ENCODE data around the gene ARHGAP23. TPM values are rescaled to one million over a fixed set of nuclear protein-coding genes. Genes with fewer than 3 reads are reported as not detected.

Gene ARHGAP23
- total RNA-seq, 5 donors from 2014 or later (not counting 1 experiment from before 2014, with no cell fraction given) = 0.40 to 1.2 (median 0.61) TPM

DNA sequence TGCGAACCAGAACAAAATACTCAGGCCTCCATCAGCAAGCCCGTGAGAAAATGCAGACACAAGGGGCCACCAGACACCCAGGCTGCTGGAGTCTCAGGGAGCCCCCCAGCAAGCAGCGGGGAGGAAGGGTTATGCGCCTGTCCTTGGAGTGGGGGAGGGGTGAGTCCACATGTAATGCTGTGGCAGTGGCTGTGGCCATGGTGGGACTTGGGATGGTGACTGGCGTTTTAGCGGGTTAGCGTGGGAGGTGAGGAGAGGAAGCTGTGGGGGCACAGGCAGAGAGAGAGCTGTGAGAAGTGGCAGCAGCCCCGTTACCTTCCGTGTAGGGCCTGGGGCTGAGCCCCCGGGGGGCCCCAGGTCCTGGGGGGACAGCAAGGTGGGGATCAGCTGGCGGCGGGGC lies 119.2 kb downstream of the ARHGAP23 start:
- no peak overlapping the region for H3K27ac ChIP-seq (ENCODE audit: low read length)
- CTCF ChIA-PET = interaction anchor here in 1 of 2 donors (0.6 to 1.6 kb wide), 2 partner anchors 11 to 65 kb away, joined by 4 read pairs; no protein-coding TSS in a partner anchor
- Mint-ChIP-seq H3K4me1 (no peaks in the 10 kb centered on the region), H3K27me3 (peaks cover 3 to 32% of the 10 kb centered on the region in 2 donors), H3K9me3 (no peaks in the 10 kb centered on the region), H3K27ac (no peak overlapping the region), H3K36me3 (no peaks in the 10 kb centered on the region), H3K4me3 (no peak overlapping the region)
- ATAC-seq (replicated peaks in 1 of 4) (no peak), DNase-seq (no peak)
- no peak overlapping the region for H3K4me3 ChIP-seq (ENCODE audit: control insufficient read depth in 1 of 2, extremely low read depth in 1 of 2, low read length in 1 of 2)
- POLR2A ChIA-PET = no interaction called here
- 39% methylated on average over 11 of the region's 12 CpGs for WGBS (ENCODE audit: insufficient coverage)
- no peaks in the 10 kb centered on the region for H3K9me3 ChIP-seq
- no peaks in the 10 kb centered on the region for H3K4me1 ChIP-seq (ENCODE audit: control insufficient read depth in 1 of 2, extremely low read depth in 1 of 2, insufficient read depth in 2 of 2, low read length in 2 of 2)
- peaks cover 0 to 75% of the 10 kb centered on the region in 2 experiments for H3K27me3 ChIP-seq (replicated peaks in 1 of 2; ENCODE audit: control insufficient read depth in 2 of 2, extremely low read depth in 1 of 2, insufficient read depth in 2 of 2, low read length in 1 of 2)
- H3K36me3 ChIP-seq (ENCODE audit: control insufficient read depth in 2 of 2, extremely low read depth in 1 of 2, insufficient read depth in 1 of 2, low read length in 1 of 2) = no peaks in the 10 kb centered on the region

DNA sequence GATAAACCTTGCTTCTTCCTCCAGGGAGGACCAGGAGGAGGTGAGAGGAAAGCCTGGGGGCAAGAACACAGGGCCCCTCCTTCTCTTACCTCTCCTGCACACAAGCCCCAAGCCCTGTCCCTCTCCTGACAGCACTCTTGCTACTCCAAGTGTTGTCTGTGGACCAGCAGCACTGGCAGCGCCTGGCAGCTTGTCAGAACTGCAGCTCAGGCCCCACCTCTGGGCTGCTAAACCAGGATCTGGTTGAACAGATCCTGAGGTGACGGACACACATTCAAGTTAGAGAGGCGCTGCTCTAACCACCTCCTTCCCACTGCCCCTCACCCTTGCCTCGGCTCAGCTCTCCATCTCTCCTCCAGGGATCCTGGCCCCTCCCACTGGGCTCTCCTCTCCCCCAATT lies 121.0 kb downstream of the ARHGAP23 start:
- Mint-ChIP-seq H3K36me3 (no peaks in the 10 kb centered on the region), H3K9me3 (no peaks in the 10 kb centered on the region), H3K4me3 (no peak overlapping the region), H3K27me3 (peaks cover 3 to 25% of the 10 kb centered on the region in 2 donors), H3K27ac (no peak overlapping the region), H3K4me1 (no peaks in the 10 kb centered on the region)
- DNase-seq (no peak), ATAC-seq (replicated peaks in 1 of 4) (no peak)
- POLR2A ChIA-PET = no interaction called here
- H3K36me3 ChIP-seq (ENCODE audit: control insufficient read depth in 2 of 2, extremely low read depth in 1 of 2, insufficient read depth in 1 of 2, low read length in 1 of 2) = no peaks in the 10 kb centered on the region
- no peak overlapping the region for H3K27ac ChIP-seq (ENCODE audit: low read length)
- CTCF ChIA-PET = no interaction called here
- no peaks in the 10 kb centered on the region for H3K9me3 ChIP-seq
- H3K27me3 ChIP-seq (replicated peaks in 1 of 2; ENCODE audit: control insufficient read depth in 2 of 2, extremely low read depth in 1 of 2, insufficient read depth in 2 of 2, low read length in 1 of 2) = peaks cover 0 to 72% of the 10 kb centered on the region in 2 experiments
- 55% methylated on average over 4 of the region's 4 CpGs for WGBS (ENCODE audit: insufficient coverage)
- H3K4me3 ChIP-seq (ENCODE audit: control insufficient read depth in 1 of 2, extremely low read depth in 1 of 2, low read length in 1 of 2) = no peak overlapping the region
- no peaks in the 10 kb centered on the region for H3K4me1 ChIP-seq (ENCODE audit: control insufficient read depth in 1 of 2, extremely low read depth in 1 of 2, insufficient read depth in 2 of 2, low read length in 2 of 2)

DNA sequence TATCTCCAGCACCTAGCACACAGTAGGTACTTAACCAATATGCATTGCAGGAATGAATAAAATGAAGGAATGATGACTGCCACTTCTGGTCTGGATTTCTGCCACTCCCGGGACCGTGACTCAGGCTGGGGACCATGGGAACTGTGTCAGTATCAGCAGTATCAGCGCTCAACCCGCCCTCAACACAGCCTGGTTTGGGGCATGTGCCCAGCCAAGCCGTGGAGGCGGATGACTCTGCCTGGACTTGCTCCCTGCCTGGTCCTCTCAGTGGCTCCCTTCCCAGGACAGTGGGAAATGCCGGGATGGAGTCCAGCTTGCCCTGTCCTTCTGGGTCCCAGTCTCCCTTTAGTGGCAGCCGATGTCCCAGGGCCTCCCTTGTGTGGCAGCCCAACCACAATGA lies 122.4 kb downstream of the ARHGAP23 start:
- whole genome bisulfite sequencing (ENCODE audit: insufficient coverage) = 86% methylated on average over 8 of the region's 8 CpGs
- H3K36me3 Mint-ChIP-seq = no peaks in the 10 kb centered on the region
- CTCF ChIA-PET = no interaction called here
- H3K27me3 Mint-ChIP-seq = peaks cover 3 to 28% of the 10 kb centered on the region in 2 donors
- no peak overlapping the region for H3K4me3 Mint-ChIP-seq
- H3K4me3 ChIP-seq (ENCODE audit: control insufficient read depth in 1 of 2, extremely low read depth in 1 of 2, low read length in 1 of 2) = no peak overlapping the region
- H3K9me3 ChIP-seq = no peaks in the 10 kb centered on the region
- no peaks in the 10 kb centered on the region for H3K4me1 Mint-ChIP-seq
- H3K36me3 ChIP-seq (ENCODE audit: control insufficient read depth in 2 of 2, extremely low read depth in 1 of 2, insufficient read depth in 1 of 2, low read length in 1 of 2) = no peaks in the 10 kb centered on the region
- no peak overlapping the region for H3K27ac Mint-ChIP-seq
- POLR2A ChIA-PET = no interaction called here
- no peak overlapping the region for H3K27ac ChIP-seq (ENCODE audit: low read length)
- H3K27me3 ChIP-seq (replicated peaks in 1 of 2; ENCODE audit: control insufficient read depth in 2 of 2, extremely low read depth in 1 of 2, insufficient read depth in 2 of 2, low read length in 1 of 2) = peaks cover 0 to 63% of the 10 kb centered on the region in 2 experiments
- H3K4me1 ChIP-seq (ENCODE audit: control insufficient read depth in 1 of 2, extremely low read depth in 1 of 2, insufficient read depth in 2 of 2, low read length in 2 of 2) = no peaks in the 10 kb centered on the region
- H3K9me3 Mint-ChIP-seq = no peaks in the 10 kb centered on the region
- no peak for ATAC-seq (replicated peaks in 1 of 4)
- DNase-seq = no peak

DNA sequence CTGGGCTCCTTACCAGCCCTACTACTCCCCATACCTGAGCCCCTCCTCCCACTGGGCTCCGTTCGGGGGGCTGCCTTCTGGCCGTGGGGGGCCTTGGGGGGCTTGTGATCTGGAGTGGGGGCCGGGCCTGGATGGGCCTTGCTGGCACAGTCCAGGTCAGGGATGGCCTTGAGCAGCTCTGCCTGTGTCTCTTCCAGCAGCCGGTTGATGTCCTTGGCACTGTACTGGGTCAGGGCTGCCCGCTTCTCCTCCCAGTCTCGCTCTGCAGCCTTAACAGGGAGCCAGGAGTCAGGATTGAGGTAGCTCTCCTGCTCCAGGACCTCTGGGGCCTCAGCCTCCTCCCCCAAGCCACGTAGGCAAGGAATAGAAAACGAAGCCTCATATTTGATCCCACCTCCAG lies 122.9 kb downstream of the ARHGAP23 start:
- Histone ChIP-seq H3K4me1 (ENCODE audit: control insufficient read depth in 1 of 2, extremely low read depth in 1 of 2, insufficient read depth in 2 of 2, low read length in 2 of 2) (no peaks in the 10 kb centered on the region), H3K27me3 (replicated peaks in 1 of 2; ENCODE audit: control insufficient read depth in 2 of 2, extremely low read depth in 1 of 2, insufficient read depth in 2 of 2, low read length in 1 of 2) (peaks cover 0 to 58% of the 10 kb centered on the region in 2 experiments), H3K4me3 (ENCODE audit: control insufficient read depth in 1 of 2, extremely low read depth in 1 of 2, low read length in 1 of 2) (no peak overlapping the region), H3K36me3 (ENCODE audit: control insufficient read depth in 2 of 2, extremely low read depth in 1 of 2, insufficient read depth in 1 of 2, low read length in 1 of 2) (no peaks in the 10 kb centered on the region), H3K9me3 (no peaks in the 10 kb centered on the region), H3K27ac (ENCODE audit: low read length) (no peak overlapping the region)
- ChIA-PET POLR2A (no interaction called here), CTCF (interaction anchor here in 1 of 2 donors (0.5 to 0.6 kb wide), 2 partner anchors 8 to 117 kb away, joined by 3 to 4 read pairs; no protein-coding TSS in a partner anchor)
- WGBS (ENCODE audit: insufficient coverage) = 83% methylated on average over 6 of the region's 9 CpGs
- H3K36me3 Mint-ChIP-seq = no peaks in the 10 kb centered on the region
- no peak for DNase-seq
- no peak overlapping the region for H3K4me3 Mint-ChIP-seq
- H3K4me1 Mint-ChIP-seq = no peaks in the 10 kb centered on the region
- peaks cover 3 to 28% of the 10 kb centered on the region in 2 donors for H3K27me3 Mint-ChIP-seq
- no peaks in the 10 kb centered on the region for H3K9me3 Mint-ChIP-seq
- ATAC-seq (replicated peaks in 1 of 4) = no peak
- H3K27ac Mint-ChIP-seq = no peak overlapping the region

DNA sequence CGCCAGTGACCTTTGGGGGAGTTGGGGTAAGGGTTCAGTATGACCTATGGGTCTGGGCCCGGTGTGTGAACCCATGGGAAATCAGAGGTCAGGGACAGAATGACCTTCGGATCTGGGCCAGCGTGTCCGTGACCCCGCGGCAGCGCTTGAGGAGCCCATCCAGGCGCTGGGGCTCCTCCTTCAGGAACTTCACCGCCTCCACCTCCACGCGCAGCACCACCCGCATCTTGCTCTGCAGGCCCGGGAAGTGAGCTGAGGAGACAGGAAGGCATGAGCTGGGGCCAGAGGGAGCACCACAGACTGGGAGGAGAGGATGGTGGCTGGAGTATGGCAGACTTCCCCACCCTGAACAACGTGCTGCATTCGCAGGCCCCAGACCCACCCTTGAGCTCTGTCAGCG lies 124.1 kb downstream of the ARHGAP23 start:
- ChIA-PET POLR2A (no interaction called here), CTCF (interaction anchor here in 1 of 2 donors (0.8 kb wide), 1 partner anchor 121 kb away, joined by 3 read pairs; no protein-coding TSS in a partner anchor)
- H3K4me3 ChIP-seq (ENCODE audit: control insufficient read depth in 1 of 2, extremely low read depth in 1 of 2, low read length in 1 of 2) = no peak overlapping the region
- Mint-ChIP-seq H3K4me3 (no peak overlapping the region), H3K4me1 (no peaks in the 10 kb centered on the region), H3K36me3 (no peaks in the 10 kb centered on the region), H3K27ac (no peak overlapping the region), H3K27me3 (peaks cover 0 to 20% of the 10 kb centered on the region in 2 donors), H3K9me3 (no peaks in the 10 kb centered on the region)
- H3K4me1 ChIP-seq (ENCODE audit: control insufficient read depth in 1 of 2, extremely low read depth in 1 of 2, insufficient read depth in 2 of 2, low read length in 2 of 2) = no peaks in the 10 kb centered on the region
- 92% methylated on average over 13 of the region's 17 CpGs for WGBS (ENCODE audit: insufficient coverage)
- no peaks in the 10 kb centered on the region for H3K9me3 ChIP-seq
- DNase-seq (no peak), ATAC-seq (replicated peaks in 1 of 4) (no peak)
- peaks cover 0 to 46% of the 10 kb centered on the region in 2 experiments for H3K27me3 ChIP-seq (replicated peaks in 1 of 2; ENCODE audit: control insufficient read depth in 2 of 2, extremely low read depth in 1 of 2, insufficient read depth in 2 of 2, low read length in 1 of 2)
- H3K36me3 ChIP-seq (ENCODE audit: control insufficient read depth in 2 of 2, extremely low read depth in 1 of 2, insufficient read depth in 1 of 2, low read length in 1 of 2) = no peaks in the 10 kb centered on the region
- H3K27ac ChIP-seq (ENCODE audit: low read length) = no peak overlapping the region

DNA sequence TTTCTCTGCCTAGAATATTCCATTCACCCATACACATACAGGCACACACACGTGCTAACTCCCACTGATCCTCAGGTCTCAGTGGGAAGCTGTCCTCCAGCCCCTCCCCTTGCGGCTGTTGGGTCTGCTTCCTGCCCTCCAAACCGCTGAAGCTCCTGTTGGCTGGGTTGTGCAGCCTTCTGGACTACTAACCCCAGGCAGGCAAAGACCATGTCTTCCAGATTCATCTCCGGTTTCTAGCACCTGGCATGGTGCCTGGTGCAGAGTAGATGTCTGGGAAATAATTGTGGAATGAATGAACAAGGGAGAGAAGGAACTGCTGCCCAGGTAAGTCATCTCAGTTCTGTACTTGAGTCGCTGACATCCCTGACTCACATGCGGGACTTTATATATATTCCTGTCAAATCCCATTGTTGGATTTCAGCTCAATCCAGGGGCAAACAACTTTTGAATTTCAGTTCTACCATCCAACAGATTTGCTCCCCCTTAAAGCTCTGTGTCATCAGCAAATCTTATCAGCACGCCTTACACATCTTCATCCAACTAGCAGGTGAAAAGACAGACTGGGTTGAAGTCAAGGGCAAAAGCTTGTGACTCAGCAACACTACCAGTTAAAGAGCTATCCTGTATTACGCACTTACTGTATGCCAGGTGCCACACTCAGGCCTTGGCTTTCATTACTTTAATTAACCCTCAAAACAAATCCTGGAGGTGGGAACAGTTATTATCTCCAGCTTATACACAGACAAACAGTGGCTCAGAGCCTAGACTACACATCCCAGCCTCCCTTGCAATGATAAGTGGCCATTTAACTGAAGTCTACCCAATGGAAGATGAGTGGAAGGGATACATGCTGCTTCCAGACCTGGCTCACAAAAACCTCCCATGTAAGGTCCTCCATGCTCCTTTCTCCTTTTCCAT lies 126.4 kb downstream of the ARHGAP23 start:
- H3K36me3 Mint-ChIP-seq = no peaks in the 10 kb centered on the region

More for the DNA sequence above, 126.4 kb downstream of the ARHGAP23 start:
- Mint-ChIP-seq H3K27me3 (peaks cover 0 to 16% of the 10 kb centered on the region in 2 donors), H3K4me3 (no peak overlapping the region), H3K4me1 (peaks cover 11 to 15% (median 13%) of the 10 kb centered on the region in 3 donors), H3K27ac (no peak overlapping the region), H3K9me3 (no peaks in the 10 kb centered on the region)
- no peaks in the 10 kb centered on the region for H3K36me3 ChIP-seq (ENCODE audit: control insufficient read depth in 2 of 2, extremely low read depth in 1 of 2, insufficient read depth in 1 of 2, low read length in 1 of 2)
- H3K9me3 ChIP-seq = no peaks in the 10 kb centered on the region
- H3K27me3 ChIP-seq (replicated peaks in 1 of 2; ENCODE audit: control insufficient read depth in 2 of 2, extremely low read depth in 1 of 2, insufficient read depth in 2 of 2, low read length in 1 of 2) = peaks cover 0 to 29% of the 10 kb centered on the region in 2 experiments
- H3K4me3 ChIP-seq (ENCODE audit: control insufficient read depth in 1 of 2, extremely low read depth in 1 of 2, low read length in 1 of 2) = no peak overlapping the region
- CTCF ChIA-PET = interaction anchor here in 1 of 2 donors (1.2 kb wide), 1 partner anchor 108 kb away, joined by 4 read pairs; no protein-coding TSS in a partner anchor
- DNase-seq (no peak), ATAC-seq (replicated peaks in 1 of 4) (no peak)
- H3K4me1 ChIP-seq (ENCODE audit: control insufficient read depth in 1 of 2, extremely low read depth in 1 of 2, insufficient read depth in 2 of 2, low read length in 2 of 2) = peaks cover 4 to 21% of the 10 kb centered on the region in 2 experiments
- H3K27ac ChIP-seq (ENCODE audit: low read length) = no peak overlapping the region
- POLR2A ChIA-PET = no interaction called here
- 36% methylated on average over 7 of the region's 8 CpGs for WGBS (ENCODE audit: insufficient coverage)

Measured in T-cell (primary cell).